Stimulated activated CD8-positive, alpha-beta memory T cell treated with anti-CD3 and anti-CD28 coated beads, Interleukin-7, amount 100 ng/mL, for 48 hours (primary cell): ENCODE data around the gene TTLL11.
A peak's percentile ranks its signal among the peaks of the same experiment; 100 is the strongest.

ENCODE experiments used
- DNase-seq, 2 donors: peaks; one replicate each; pipeline ENCODE4 v3.0.0-alpha.2; 2020; ENCODE audit warnings: low read depth in 1 of 2; ENCODE audit errors: extremely low read depth in 1 of 2

Gene TTLL11

GRCh38 chr9:122053567-122054350 is 39.3 kb downstream of the TTLL11 start:
- no peak for DNase-seq

- no peak for DNase-seq
Measured at GRCh38 chr9:122053064-122053463, 40.0 kb downstream of the TTLL11 start.

- peak; percentile 49 to 70 for DNase-seq
Measured at GRCh38 chr9:122051351-122052321, 41.5 kb downstream of the TTLL11 start.

- no peak for DNase-seq
Measured at GRCh38 chr9:122050167-122050566, 42.9 kb downstream of the TTLL11 start.

GRCh38 chr9:122042056-122042455 is 51.1 kb downstream of the TTLL11 start:
- DNase-seq: no peak

GRCh38 chr9:122040561-122041242 is 52.4 kb downstream of the TTLL11 start:
- no peak for DNase-seq

GRCh38 chr9:122039234-122039633 is 53.9 kb downstream of the TTLL11 start:
- no peak for DNase-seq

GRCh38 chr9:122036988-122037387 is 56.1 kb downstream of the TTLL11 start:
- DNase-seq: no peak

GRCh38 chr9:122036408-122036807 is 56.7 kb downstream of the TTLL11 start:
- no peak for DNase-seq

GRCh38 chr9:122033775-122034373 is 59.2 kb downstream of the TTLL11 start:
- no peak for DNase-seq

- no peak for DNase-seq
Measured at GRCh38 chr9:122032346-122032745, 60.8 kb downstream of the TTLL11 start.

GRCh38 chr9:122031776-122032175 is 61.3 kb downstream of the TTLL11 start:
- DNase-seq: no peak

- DNase-seq: no peak
Measured at GRCh38 chr9:122031157-122031556, 62.0 kb downstream of the TTLL11 start.

GRCh38 chr9:122030357-122030756 is 62.8 kb downstream of the TTLL11 start:
- no peak for DNase-seq

GRCh38 chr9:122029898-122030297 is 63.2 kb downstream of the TTLL11 start:
- no peak for DNase-seq

- DNase-seq: no peak
Measured at GRCh38 chr9:122028089-122028488, 65.0 kb downstream of the TTLL11 start.

GRCh38 chr9:122020398-122020797 is 72.7 kb downstream of the TTLL11 start:
- no peak for DNase-seq

- no peak for DNase-seq
Measured at GRCh38 chr9:122016744-122017143, 76.4 kb downstream of the TTLL11 start.

GRCh38 chr9:122016309-122016708 is 76.8 kb downstream of the TTLL11 start:
- DNase-seq: no peak

- DNase-seq: no peak
Measured at GRCh38 chr9:122015170-122015821, 77.8 kb downstream of the TTLL11 start.
